ENCODE results near the gene PTPA.
"Not testable (repeated sequence)": the region's sequence is repeated elsewhere in the genome, so short reads cannot be mapped to it uniquely, and the experiment has no call there.

The PTPA gene

GRCh38 chr9:129161534-129161837, 50.3 kb downstream of the PTPA start:
- DNase-seq = no peak

GRCh38 chr9:129162497-129163197, 51.4 kb downstream of the PTPA start:
- no peak for DNase-seq

- DNase-seq = not testable (repeated sequence)
These were observed 52.0 kb downstream of the PTPA start for GRCh38 chr9:129163198-129163670.

- DNase-seq = no peak
These were observed 52.5 kb downstream of the PTPA start for GRCh38 chr9:129163753-129164152.

- no peak for DNase-seq
These were observed 53.2 kb downstream of the PTPA start for GRCh38 chr9:129164246-129164930.

- no peak for DNase-seq
These were observed 54.0 kb downstream of the PTPA start for GRCh38 chr9:129165198-129165597.

- peak; percentile 80 for DNase-seq
These were observed 55.7 kb downstream of the PTPA start for GRCh38 chr9:129166623-129167557.

GRCh38 chr9:129170229-129170628, 59.0 kb downstream of the PTPA start:
- DNase-seq = no peak

- DNase-seq = no peak
These were observed 61.0 kb downstream of the PTPA start for GRCh38 chr9:129171993-129172751.

GRCh38 chr9:129172816-129173215, 61.6 kb downstream of the PTPA start:
- DNase-seq = no peak

GRCh38 chr9:129173296-129174101, 62.3 kb downstream of the PTPA start:
- DNase-seq = no peak

GRCh38 chr9:129174102-129174723, 63.0 kb downstream of the PTPA start:
- peak; percentile 88 for DNase-seq

GRCh38 chr9:129174724-129175514, 63.7 kb downstream of the PTPA start:
- peak; percentile 89 for DNase-seq

GRCh38 chr9:129175515-129175824, 64.3 kb downstream of the PTPA start:
- DNase-seq = no peak

GRCh38 chr9:129175825-129176633, 64.8 kb downstream of the PTPA start:
- peak; percentile 88 for DNase-seq

- peak; percentile 29 for DNase-seq
These were observed 65.7 kb downstream of the PTPA start for GRCh38 chr9:129176701-129177442.

GRCh38 chr9:129177443-129177790, 66.2 kb downstream of the PTPA start:
- DNase-seq = no peak

GRCh38 chr9:129177791-129178567, 66.8 kb downstream of the PTPA start, which contains the start of gene IER5L:
IER5L (minus strand) TSS chr9:129178261; CDS start chr9:129178052, 209 bp downstream.
- peak; percentile 95 for DNase-seq
